HG03039 (cell line): ENCODE results near the gene FAM200A.
A peak's percentile ranks its signal among the peaks of the same experiment; 100 is the strongest.
"Not testable (repeated sequence)": the region's sequence is repeated elsewhere in the genome, so short reads cannot be mapped to it uniquely, and the experiment has no call there.

Source experiments
- ATAC-seq: cut with Tn5 transposase; IDR thresholded peaks from one replicate; pipeline ENCODE4 v1.9.1; 2021; ENCODE audit warnings: mild to moderate bottlenecking, moderate library complexity; ENCODE audit not compliant: unreplicated experiment

FAM200A gene

GRCh38 chr7:99504603-99505323 is 47.2 kb downstream of the FAM200A start, which contains the start of gene ZKSCAN5:
Gene ZKSCAN5, plus strand, starts transcription at chr7:99504662. Its CDS starts 1,383 bp downstream, at chr7:99506045.
- ATAC-seq: peak; percentile 47

DNA sequence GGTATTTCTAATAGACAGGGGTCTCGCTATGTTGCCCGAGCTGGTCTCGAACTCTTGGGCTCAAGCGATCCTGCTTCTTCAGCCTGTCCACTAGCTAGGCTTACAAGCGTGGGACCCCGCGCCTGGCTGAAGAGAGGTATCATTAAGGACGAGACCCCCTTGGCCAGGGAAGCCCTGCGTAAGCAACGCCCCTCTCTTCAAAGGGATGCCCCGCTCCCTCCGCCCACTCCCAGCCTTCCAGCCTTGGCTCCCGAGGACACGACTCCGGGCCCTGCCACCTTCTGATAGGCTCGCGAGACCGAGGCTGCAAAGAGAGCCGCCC is 47.7 kb downstream of the FAM200A start:
- ATAC-seq: peak; percentile 77

- ATAC-seq: not testable (repeated sequence)
These were observed 50.7 kb downstream of the FAM200A start for GRCh38 chr7:99501236-99501635.

- ATAC-seq: no peak
These were observed 51.3 kb downstream of the FAM200A start for GRCh38 chr7:99500637-99501009.

DNA sequence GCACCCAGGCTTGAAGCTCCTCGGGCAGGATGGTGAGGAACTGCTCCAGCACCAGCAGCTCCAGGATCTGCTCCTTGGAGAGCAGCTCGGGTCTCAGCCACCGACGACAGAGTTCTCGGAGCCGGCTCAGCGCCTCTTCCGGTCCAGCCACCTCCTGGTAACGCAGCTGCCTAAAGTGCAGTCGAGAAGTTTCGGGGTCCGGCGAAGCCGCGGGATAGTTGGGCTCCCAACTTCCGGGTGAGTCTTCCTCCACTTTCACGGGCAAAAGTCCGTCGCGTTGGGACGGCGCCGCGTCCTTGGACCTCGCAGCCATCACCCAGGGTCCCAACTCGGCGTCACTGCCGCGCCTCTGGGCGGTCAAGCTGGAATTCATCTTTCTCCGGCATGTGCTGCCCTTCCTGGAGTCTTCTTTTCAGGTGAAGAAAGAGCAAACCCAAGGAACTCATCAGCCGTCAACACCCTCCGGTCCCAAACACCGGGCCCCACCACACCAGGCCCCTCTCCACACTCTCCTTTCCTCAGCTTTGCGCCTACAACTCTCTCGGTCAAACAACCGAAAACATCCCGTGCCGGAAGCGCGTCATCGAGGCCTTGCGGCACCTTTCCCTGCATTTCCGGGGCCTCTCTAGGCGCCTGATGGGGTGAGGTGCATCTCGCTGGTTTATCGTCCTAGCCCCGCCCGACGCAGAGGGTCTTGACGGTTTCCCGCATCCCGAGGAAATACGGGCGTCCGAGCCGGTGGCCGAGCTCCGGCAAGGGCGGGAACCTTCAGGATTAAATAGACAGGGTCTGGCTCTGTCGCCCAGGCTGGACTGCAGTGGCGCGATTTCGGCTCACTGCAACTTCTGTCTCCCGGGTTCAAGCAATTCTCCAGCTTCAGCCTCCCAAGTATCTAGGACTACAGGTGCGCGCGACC is 51.9 kb downstream of the FAM200A start, which contains the start of gene ZNF394:
TSS of gene ZNF394 (minus strand) at position 561 of the 916 bp plus-strand sequence. CDS start at position 373, 188 bp downstream.
- ATAC-seq: peak; percentile 33

DNA sequence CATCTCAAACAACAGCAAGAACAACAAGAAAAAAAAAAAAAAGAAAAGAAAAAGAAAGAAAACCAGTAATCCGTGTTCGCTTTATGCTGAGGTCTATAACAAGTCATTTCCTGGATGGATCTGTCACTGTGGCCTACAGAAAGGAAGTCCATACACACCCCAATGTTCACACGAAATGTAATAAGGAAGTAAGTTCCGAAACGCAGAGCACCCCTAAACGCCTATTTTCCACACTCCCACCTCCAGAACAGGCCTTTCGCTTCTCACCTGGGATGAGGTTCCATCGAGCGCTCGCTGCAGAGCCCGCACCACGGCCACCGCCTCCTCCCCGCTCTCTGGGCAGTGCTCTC is 52.6 kb downstream of the FAM200A start:
- ATAC-seq: peak; percentile 3

GRCh38 chr7:99498546-99498944 is 53.4 kb downstream of the FAM200A start:
- ATAC-seq: no peak

GRCh38 chr7:99497766-99498545 is 54.0 kb downstream of the FAM200A start:
- no peak for ATAC-seq
